Activated CD4-positive, CD25-positive, alpha-beta regulatory T cell treated with anti-CD3 and anti-CD28 coated beads, Interleukin-2, amount 50 U/mL, for 72 hours (primary cell): ENCODE data around the gene UBE2I.
"Not testable (repeated sequence)": the region's sequence is repeated elsewhere in the genome, so short reads cannot be mapped to it uniquely, and the experiment has no call there.

Experiments used
- DNase-seq: peaks from one replicate; pipeline ENCODE4 v3.0.0; 2021

UBE2I gene

DNA sequence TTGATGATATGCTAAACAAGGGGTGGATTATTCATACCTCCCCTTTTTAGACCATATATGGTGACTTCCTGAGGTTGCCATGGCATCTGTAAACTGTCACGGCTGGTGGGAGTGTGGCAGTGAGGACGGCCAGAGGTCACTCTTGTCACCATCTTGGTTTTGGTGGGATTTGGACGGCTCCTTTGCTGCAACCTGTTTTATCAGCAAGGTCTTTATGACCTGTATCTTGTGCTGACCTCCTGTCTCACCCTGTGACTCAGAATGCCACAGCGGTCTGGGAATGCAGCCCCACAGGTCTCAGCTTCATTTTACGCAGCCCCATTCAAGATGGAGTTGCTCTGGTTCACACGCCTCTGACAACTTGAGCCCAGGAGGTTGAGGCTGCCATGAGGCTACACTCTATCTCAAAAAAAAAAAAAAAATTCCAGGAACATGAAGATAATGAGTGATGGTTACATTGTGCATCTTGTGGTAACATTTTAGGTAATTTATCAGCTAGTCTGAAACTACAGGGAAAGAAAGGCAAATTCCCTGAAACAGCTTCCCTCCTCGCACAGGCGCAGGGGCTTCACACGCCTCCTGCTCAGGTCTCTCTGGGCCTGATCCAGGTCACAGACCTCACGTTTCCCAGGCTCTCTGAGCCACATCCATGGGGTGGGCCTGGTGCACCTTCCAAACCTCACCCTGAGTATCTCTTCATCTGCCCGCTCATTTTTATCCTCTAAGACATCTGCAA is 15.3 kb upstream of the UBE2I start:
- no peak for DNase-seq

GRCh38 chr16:1295465-1295864 is 14.0 kb upstream of the UBE2I start:
- DNase-seq, result no peak

DNA sequence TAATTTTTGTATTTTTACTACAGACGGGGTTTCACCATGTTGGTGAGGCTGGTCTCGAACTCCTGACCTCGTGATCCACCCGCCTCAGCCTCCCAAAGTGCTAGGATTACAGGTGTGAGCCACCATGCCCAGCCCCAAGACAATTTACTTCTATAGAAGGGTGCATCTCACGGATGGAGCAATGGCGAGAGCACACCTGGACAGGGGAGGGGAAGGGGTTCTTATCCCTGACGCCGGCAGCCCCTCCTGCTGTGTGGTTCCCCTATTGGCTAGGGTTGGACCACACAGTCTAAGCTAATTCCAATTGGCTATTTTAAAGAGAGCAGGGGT is 12.8 kb upstream of the UBE2I start:
- not testable (repeated sequence) for DNase-seq

- DNase-seq, result no peak
Measured at GRCh38 chr16:1297018-1297696, 12.3 kb upstream of the UBE2I start.

GRCh38 chr16:1298406-1298805 is 11.0 kb upstream of the UBE2I start:
- no peak for DNase-seq

GRCh38 chr16:1299012-1299867 is 10.2 kb upstream of the UBE2I start:
- no peak for DNase-seq

GRCh38 chr16:1299868-1300203 is 9.6 kb upstream of the UBE2I start:
- no peak for DNase-seq

- DNase-seq, result peak; percentile 84
Measured at GRCh38 chr16:1300664-1301476, 8.6 kb upstream of the UBE2I start.

DNA sequence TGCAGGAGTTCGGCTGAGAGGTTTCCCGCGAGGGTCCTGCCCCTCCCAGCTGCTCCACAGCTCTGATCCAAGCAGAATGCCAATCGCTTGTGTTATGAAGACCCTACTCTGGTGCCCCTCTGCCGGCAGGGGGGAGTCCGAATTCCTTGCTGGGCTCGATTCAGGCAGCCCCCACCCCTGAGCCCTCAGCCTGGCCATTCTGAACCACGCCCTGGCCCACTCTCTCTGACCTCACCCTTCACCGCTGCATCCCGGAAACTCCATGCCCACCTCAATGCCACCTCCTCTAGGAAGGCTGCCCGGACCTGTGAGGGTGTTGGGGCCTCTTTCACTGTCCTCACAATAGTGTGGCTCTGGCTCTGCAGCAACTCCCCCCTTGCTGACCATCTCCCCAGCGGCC is 7.9 kb upstream of the UBE2I start:
- no peak for DNase-seq

- no peak for DNase-seq
Measured at GRCh38 chr16:1305823-1306222, 3.6 kb upstream of the UBE2I start.

GRCh38 chr16:1306334-1306733 is 3.1 kb upstream of the UBE2I start:
- DNase-seq, result no peak

DNA sequence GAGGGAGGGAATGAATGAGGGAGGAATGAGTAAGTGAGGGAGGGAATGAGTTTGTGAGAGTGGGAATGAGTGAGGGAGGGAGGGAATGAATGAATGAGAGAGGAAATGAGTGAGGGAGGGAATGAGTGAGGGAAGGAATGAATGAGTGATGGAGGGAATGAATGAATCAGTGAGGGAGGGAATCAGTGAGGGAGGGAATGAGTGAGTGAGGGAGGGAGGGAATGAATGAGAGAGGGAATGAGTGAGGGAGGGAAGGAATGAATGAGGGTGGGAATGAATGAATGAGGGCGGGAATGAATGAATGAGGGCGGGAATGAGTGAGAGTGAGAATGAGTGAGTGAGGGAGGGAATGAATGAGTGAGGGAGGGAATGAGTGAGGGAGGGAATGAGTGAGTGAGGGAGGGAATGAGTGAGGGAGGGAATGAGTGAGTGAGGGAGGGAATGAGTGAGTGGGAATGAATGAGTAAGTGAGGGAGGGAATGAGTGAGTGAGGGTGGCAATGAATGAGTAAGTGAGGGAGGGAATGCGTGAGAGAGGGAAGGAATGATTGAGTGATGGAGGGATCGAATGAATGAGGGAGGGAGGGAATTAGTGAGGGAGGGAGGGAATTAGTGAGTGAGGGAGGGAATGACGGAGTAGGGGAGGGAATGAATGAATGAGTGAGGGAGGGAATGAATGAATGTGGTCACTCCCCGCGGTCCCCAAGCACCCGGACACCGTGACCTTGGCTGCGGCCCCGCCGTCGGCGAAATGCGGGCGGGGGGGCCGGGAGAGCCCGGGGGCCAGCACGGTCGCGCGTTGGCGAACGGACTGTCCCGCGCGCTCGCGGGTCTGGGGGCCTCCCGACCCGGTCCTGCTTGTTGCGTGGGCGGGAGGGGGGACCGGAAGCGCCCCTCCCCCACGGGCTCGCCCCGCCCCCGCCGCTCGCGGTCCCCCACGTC is 1.1 kb upstream of the UBE2I start:
- no peak for DNase-seq

DNA sequence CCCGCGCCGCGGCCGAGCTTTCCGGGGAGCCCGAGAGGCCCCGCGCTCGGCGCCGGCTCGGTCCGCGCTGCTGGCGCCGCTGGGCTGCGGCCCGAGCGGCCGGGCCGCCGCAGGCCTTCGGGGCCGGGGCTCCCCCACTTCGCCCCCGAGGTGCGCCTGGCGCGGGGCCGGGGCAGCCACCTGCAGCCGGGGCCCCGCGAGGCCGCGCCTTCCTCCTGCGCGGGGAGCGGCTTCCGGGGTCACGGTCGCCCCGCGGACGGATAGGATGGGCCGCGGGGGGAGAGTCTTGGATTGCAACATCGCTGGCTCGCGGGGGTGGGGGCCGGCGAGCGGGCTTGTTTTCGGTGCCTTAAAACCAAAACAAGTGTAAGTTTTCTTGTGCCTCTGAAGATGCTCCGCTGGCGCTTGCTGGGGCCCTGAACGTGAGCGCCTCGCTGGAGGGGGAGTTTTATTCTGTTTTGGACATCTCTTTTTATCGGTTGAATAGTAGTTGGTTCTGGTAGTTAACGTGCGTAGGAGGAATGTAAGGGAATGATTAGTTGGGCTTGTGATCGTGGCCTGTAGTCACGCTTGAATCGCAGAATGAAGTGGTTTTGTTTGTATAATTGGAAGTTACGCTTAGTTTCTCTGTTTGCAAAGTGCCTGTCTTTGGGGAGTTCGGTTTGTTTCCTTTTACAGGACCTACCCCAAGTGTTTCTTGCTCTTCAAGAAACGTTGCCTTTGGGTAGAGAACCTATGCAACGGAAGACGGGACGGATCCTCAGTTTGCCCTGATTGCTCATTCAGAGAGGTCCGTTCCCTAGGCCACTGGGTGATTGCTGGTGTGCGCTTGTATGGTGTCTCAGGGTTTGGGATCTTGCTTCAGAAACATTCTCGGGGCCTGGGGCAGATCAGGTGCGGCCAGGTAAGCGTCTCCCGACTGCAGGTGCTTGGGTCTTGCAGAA is 724 bp downstream of the UBE2I start:
- peak; percentile 64 for DNase-seq

DNA sequence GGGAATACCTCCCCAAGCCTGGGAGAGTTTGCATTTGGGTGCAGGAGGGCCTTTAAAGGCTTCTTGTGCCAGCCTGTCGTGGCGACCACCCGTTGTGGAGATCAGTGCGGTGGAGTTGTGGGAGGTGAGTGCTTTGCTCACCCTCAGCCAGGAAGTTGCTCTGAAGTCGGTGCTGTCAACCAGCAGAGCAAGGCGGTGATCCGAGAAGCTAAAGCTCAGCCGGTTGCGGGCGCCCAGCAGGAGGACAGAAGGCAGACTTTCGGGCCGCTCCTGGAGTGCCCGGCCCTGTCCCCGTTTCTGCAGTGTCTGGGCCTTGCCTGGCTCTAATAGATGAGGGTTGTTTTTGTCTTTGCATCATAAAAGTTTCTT is 1.4 kb downstream of the UBE2I start:
- DNase-seq, result no peak

- no peak for DNase-seq
Measured at GRCh38 chr16:1311212-1311737, 1.8 kb downstream of the UBE2I start.

DNA sequence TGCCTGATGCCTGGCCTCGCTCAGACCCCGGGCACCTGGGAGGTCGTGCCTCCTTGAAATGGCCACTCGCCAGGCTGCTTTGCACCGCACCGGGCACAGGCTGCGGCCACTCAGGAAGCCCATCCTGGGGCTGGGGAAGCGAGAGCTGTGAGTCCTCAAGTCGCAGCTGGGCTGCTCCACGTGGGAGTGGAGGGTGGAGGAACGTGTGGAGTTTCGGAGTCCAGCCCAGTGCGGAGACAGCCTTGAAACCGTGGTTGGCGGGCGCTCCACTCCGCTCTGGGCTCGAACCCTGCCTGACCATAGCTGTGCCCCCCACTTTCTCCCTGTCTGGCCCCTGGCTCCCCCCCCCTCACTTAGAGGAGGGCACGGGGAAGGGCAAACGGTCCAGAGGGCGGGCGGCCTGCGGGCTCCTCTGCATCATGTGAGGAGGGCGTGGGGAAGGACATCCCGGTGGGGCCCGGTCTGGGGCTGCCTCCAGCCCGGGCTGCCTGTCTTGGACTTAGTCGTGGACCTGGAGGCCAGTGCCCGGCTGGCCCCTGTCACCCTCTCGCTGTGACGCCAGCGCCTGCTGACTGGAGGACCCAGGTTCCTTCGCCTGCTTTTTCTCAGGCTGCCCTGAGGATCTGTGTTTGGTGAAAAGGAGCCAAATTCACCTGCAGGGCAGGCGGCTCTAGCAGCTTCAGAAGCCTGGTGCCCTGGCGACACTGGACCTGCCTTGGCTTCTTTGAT is 2.5 kb downstream of the UBE2I start:
- DNase-seq, result no peak

DNA sequence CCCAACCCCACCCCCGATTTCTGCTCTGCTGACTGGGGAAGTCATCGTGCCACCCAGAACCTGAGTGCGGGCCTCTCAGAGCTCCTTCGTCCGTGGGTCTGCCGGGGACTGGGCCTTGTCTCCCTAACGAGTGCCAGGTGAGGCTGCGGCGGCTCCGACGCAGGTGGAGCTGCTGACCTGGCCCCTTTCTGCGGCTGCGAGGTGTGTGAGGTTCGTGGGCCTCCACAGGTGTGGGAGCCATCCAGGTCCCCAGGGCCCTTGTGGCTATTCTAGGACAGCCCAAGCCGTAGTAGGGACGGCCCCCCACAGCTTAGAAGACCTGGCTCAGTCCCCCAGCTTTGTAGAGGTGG is 3.0 kb downstream of the UBE2I start:
- DNase-seq, result no peak

GRCh38 chr16:1312903-1313302 is 3.5 kb downstream of the UBE2I start:
- no peak for DNase-seq

GRCh38 chr16:1313721-1314369 is 4.4 kb downstream of the UBE2I start:
- DNase-seq, result no peak
